Femur (tissue), 1 donor: ENCODE measurements around the gene ZSCAN21.

Source experiments
- DNase-seq: peaks from one replicate; pipeline ENCODE4 v3.0.0-alpha.2; 2017

ZSCAN21 gene

GRCh38 chr7:100029596-100029995 is 20.0 kb upstream of the ZSCAN21 start:
- no peak for DNase-seq

GRCh38 chr7:100033526-100033925 is 16.0 kb upstream of the ZSCAN21 start:
- no peak for DNase-seq

GRCh38 chr7:100034871-100035510 is 14.6 kb upstream of the ZSCAN21 start:
- DNase-seq, result no peak

GRCh38 chr7:100035876-100036275 is 13.7 kb upstream of the ZSCAN21 start:
- no peak for DNase-seq

GRCh38 chr7:100038326-100038725 is 11.2 kb upstream of the ZSCAN21 start:
- DNase-seq, result no peak

DNA sequence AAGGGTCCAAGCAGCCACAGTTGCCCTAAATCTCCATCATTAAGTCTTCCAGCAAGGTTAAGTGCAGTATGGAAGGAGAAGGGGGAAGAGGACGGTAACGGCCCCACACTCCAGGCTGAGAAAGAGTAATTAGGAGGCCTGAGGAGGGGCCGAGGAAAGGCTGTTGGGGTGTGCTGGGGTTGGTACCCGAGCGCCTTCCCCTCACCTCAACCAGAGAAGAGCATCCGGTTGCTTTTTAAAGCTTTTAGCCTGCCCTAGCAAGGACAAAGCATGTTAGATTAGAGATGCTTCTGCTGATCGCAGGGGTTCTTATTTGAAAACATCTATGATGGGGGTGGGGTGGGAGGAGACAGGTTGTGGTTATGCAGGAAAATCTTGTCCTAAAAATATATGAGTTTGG is 9.0 kb upstream of the ZSCAN21 start:
- DNase-seq, result no peak

- DNase-seq, result no peak
These were observed 4.9 kb upstream of the ZSCAN21 start for GRCh38 chr7:100044718-100045117.

DNA sequence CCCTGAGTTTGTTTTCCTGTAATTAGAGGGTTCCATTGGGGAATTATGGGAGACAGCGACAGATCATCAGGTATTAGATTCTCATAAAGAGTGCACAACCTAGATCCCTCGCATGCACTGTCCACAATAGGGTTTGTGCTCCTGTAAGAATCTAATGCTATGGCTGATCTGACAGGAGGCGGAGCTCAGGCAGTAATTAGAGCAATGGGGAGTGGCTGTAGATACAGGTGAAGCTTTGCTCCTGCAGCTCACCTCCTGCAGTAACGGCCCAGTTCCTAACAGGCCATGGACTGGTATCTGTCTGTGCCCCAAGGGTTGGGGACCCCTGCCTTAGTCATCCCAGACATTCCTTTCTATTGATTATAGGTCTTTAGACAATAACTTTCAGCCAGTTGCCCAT is 894 bp upstream of the ZSCAN21 start:
- DNase-seq, result no peak

DNA sequence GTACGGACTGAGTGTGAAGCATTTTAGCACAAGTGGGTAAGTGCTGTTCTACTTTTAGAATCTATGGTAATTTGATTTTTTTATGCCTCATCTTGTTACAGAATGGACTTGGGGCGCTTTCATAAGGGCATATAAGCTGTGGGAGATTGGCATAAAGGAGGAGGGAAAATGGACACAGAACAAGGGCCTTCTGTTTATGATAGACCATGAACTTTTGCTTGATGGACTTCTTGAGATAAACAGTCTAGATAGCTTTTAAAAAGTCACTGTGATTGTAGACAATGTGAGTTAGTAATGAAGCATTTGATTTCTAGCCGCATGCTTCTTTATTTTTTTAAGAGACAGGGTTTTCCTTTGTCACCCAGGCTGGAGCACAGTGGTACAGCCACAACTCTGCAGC is 2.0 kb downstream of the ZSCAN21 start:
- no peak for DNase-seq

- peak; percentile 64 for DNase-seq
These were observed 3.6 kb downstream of the ZSCAN21 start for GRCh38 chr7:100053215-100053614.

- DNase-seq, result no peak
These were observed 7.4 kb downstream of the ZSCAN21 start for GRCh38 chr7:100057006-100057405.

GRCh38 chr7:100059251-100059739 is 9.7 kb downstream of the ZSCAN21 start:
- no peak for DNase-seq

- DNase-seq, result peak; percentile 40
These were observed 12.1 kb downstream of the ZSCAN21 start for GRCh38 chr7:100061518-100062193.

- no peak for DNase-seq
These were observed 13.8 kb downstream of the ZSCAN21 start for GRCh38 chr7:100063376-100063775.

DNA sequence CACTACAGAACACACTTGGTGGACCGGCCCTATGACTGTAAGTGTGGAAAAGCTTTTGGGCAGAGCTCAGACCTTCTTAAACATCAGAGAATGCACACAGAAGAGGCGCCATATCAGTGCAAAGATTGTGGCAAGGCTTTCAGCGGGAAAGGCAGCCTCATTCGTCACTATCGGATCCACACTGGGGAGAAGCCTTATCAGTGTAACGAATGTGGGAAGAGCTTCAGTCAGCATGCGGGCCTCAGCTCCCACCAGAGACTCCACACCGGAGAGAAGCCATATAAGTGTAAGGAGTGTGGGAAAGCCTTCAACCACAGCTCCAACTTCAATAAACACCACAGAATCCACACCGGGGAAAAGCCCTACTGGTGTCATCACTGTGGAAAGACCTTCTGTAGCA is 14.6 kb downstream of the ZSCAN21 start:
- no peak for DNase-seq

DNA sequence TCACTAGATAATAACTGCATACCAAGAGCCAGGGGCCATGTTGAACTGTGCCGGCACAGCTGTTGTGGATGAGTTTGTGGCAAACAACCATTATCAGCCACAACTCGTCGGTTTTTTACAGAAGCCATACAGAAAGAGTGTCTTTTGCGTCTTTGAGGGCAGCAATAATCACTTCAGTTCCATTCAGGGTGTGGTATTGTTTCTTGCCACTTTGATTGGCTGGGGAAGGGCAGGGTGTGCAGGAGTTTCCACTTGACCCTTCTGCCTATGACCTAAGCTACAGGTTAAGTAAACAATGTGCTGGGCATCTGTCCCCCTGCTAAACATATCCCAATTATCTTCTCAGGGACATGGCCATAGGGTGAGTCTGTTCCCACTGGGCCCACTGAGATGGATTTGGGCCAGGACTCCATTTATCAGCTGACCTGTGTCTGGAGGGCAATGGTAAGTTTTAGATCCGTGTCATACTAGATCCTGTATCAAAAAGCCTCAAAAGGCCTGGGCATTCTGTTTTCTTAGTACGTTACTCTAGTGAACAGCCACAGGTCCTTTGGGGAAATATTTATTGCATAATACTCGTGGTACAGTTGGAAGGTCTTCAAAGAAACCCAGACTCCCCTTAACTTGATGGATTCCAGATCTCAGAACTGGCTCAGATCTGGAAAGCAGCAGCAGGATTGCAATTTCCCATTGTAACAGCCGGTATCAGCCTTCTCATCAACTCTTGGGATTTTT is 16.0 kb downstream of the ZSCAN21 start:
- no peak for DNase-seq

DNA sequence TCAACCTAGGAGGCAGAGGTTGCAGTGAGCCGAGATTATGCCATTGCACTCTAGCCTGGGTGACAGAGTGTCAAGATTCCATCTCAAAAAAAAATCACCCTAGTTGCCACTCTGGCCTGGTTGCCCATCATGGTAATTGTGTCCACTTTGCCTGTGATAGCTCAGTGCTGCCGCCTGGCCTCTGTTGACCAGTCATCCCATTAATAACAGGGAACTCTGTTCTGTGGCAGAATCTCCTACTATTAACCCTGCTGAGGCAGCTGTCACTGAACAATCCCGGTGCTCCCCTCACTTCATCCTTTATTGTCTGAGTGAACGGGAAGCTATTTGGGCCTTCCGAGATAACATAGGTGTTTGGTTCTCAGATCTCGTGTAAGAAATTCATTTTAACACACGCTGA is 17.4 kb downstream of the ZSCAN21 start:
- no peak for DNase-seq

GRCh38 chr7:100069991-100070390 is 20.4 kb downstream of the ZSCAN21 start:
- DNase-seq, result no peak

GRCh38 chr7:100071018-100071723 is 21.6 kb downstream of the ZSCAN21 start:
- no peak for DNase-seq

DNA sequence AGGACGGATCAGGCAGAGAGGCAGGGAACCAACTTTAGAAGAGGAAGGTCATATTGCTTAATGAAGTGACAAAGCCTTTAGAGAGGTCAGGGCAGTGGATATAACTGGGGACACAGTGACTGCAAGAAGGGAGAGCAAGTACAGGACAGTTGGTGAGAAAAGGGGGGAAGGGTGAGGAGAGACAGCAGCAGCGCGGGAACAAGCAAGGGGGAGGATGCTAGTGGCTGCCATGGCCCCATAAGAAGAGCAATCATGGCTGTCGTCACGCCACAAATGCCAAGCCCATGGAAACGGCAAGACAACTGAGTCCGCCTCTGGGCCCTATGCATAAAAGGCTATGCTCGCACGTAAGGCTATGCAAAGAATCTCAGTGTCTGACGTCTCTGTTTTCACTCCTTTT is 22.9 kb downstream of the ZSCAN21 start:
- DNase-seq, result no peak

GRCh38 chr7:100074841-100075240 is 25.3 kb downstream of the ZSCAN21 start:
- no peak for DNase-seq

GRCh38 chr7:100075418-100075817 is 25.8 kb downstream of the ZSCAN21 start:
- DNase-seq, result no peak

GRCh38 chr7:100077205-100077604 is 27.6 kb downstream of the ZSCAN21 start:
- DNase-seq, result no peak
